RPMI7951 (cell line): ENCODE results near the gene DHRS11. TPM values are rescaled to one million over a fixed set of nuclear protein-coding genes. Genes with fewer than 3 reads are reported as not detected.

Experiments used
- DNase-seq: peaks from one replicate; pipeline ENCODE4 v3.0.0-alpha.2; 2012; ENCODE audit warnings: low read depth
- total RNA-seq: library from RNA; depleted of rRNA; stranded (reverse); fragments of >200 nt; shearing (Covaris generic); gene quantifications from 2 replicates; pipeline ENCODE4 v1.2.3, GENCODE V29; 2014; rRNA removed

The DHRS11 gene
- 11.2 and 12.4 TPM in 2 replicates for total RNA-seq

DNA sequence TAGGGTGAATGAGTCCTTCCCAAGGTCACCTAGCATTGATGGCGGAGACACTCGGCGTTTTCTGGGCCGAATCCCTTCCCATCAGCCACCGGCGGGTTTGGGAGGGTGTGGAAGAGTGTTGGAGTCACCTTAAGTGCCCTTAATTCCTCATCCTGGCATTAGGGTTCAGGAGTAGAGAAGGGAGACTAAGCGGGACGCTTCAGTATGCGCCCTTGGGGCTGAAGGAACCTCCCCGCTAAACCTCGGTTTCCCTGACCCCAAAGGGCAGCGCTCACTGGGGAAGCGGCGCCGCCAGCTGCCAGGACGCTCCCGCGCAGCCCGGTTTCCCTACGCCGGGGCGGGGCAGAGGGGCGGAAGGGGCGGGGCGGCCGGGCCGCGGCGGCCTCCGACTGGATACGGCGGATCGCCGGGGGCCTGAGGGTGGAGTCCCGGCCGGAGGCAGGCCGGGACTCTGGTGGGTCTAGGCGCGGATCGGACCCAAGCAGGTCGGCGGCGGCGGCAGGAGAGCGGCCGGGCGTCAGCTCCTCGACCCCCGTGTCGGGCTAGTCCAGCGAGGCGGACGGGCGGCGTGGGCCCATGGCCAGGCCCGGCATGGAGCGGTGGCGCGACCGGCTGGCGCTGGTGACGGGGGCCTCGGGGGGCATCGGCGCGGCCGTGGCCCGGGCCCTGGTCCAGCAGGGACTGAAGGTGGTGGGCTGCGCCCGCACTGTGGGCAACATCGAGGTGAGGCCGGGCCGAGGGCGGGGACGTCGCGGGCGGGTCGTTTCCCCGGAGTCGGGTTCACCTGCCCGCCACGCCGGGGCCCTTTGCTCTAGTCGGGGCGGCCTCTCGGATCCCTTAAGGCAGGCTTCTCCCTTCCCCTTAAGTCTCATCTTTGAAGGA lies at the start of gene DHRS11:
DHRS11 (plus strand) TSS at position 446 of the 882 bp plus-strand sequence; CDS start at position 577, 131 bp downstream.
- DNase-seq: peak; percentile 74

DNA sequence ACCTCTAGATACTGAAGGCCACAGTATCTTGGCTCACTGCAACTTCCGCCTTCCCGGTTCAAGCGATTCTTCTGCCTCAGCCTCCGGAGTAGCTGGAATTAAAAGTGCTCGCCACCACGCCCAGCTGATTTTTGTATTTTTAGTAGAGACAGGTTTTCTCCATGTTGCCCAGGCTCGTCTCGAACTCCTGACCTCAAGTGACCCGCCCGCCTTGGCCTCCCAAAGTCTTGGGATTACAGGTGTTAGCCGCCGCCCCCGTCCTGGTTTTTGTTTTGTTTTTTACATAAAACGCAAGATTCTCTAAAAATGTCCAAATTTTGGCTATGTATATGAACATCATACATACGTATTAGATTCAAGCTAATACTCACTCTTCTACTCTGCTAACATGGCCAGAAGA lies 48.9 kb upstream of the DHRS11 start:
- DNase-seq: no peak

GRCh38 chr17:36544044-36544306 lies 47.7 kb upstream of the DHRS11 start:
- peak; percentile 60 for DNase-seq

GRCh38 chr17:36544307-36545076 lies 47.2 kb upstream of the DHRS11 start, which contains the start of gene GGNBP2:
Gene GGNBP2 (plus strand): TSS chr17:36544919. CDS start chr17:36545725, 806 bp downstream.
- DNase-seq: peak; percentile 88

GRCh38 chr17:36545077-36545464 lies 46.6 kb upstream of the DHRS11 start:
- DNase-seq: no peak

GRCh38 chr17:36545465-36546417 lies 45.9 kb upstream of the DHRS11 start:
- peak; percentile 95 for DNase-seq

DNA sequence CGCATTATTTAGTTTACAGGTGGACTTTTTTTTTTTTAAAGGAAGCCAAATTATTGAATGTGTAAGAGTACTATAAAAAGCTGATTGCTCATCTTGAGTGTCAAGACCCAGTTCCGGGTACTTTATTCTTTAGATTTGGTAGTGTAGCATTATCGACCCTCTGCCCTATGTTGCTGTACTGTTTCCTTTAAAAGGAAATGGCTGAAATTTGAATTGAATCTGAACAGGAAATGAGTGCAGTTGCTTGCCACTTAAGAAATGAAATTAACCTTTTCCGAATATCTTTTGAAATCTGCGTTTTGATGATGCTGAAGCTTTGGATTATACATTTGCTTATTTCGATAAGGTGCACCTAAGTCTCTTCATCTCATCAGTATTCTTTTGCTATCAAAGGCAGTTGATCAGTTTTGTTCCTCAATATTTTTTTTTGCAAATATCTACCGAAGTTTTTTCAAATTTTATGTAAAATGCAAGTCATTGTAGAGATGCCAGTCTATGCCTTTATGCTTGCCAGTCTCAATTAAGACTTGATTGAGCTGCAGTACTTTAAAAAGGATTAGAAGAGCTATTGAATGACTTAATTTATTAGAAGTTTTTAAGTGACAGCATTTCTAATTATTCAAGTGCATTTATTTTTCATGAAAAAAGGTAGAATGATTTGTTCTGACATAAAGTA lies 45.1 kb upstream of the DHRS11 start:
- DNase-seq: no peak

GRCh38 chr17:36547776-36548175 lies 43.9 kb upstream of the DHRS11 start:
- no peak for DNase-seq

DNA sequence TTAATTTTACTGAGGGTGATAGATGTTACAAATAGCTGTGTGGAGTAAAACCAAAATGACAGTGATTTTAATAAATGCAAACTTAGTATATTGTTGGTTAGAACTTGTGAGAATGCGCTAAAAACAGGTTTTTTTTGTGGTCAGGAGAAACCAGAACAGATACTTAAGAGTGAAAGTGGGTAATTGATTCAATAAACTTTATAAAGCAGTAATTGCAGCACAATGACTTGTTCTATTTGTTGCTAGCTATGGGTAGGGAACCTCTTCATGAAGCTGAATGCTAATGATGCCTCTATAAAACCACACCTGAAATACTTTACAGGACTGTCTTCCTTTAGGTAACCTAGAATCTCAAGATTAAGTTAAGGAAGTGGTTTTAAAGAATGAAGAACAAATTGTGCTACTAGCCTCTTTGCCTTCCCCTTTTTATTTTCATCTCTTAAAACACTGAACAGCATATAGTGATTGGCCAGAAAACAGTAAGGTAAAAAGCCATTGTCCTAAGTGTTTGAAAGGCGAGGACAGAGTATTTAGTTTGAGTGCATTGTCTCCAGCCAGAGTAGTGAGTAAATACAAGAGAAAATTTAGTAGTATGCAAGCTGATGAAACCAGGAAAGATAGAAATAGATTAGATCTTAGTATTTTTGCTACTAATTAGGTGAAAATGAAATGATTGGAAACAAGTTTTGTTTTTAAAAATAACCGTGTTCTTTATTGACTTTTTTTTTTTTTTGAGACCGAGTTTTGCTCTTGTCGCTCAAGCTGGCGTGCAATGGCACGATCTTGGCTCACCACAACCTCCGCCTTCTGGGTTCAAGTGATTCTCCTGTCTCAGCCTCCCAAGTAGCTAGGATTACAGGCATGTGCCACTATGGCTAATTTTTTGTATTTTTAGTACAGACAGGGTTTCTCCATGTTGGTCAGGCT lies 40.9 kb upstream of the DHRS11 start:
- no peak for DNase-seq

- no peak for DNase-seq
Observed at GRCh38 chr17:36553459-36553858, 38.2 kb upstream of the DHRS11 start.

GRCh38 chr17:36566081-36566480 lies 25.6 kb upstream of the DHRS11 start:
- DNase-seq: no peak

GRCh38 chr17:36575028-36575427 lies 16.7 kb upstream of the DHRS11 start:
- no peak for DNase-seq

GRCh38 chr17:36576793-36577192 lies 14.9 kb upstream of the DHRS11 start:
- no peak for DNase-seq

DNA sequence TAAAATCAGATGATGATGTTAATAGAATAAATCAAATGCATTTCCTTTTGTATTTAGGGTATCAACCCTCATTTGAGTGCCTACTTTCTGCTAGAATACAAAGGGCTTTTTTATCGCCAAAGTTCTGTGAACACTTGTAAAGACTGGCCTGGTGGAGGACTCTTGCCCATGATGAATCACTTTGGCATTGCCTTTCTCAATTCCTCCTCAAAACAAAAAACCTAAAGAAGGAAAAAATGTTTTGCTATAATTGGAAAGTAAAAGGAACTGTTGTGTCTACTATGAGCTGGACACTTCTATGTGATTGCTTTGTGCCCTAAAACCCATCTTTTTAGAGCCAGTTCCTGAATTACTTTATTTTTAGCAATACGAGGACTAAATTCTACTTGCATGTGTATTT lies 13.0 kb upstream of the DHRS11 start:
- peak; percentile 28 for DNase-seq

- DNase-seq: no peak
Observed at GRCh38 chr17:36583787-36584186, 7.9 kb upstream of the DHRS11 start.

DNA sequence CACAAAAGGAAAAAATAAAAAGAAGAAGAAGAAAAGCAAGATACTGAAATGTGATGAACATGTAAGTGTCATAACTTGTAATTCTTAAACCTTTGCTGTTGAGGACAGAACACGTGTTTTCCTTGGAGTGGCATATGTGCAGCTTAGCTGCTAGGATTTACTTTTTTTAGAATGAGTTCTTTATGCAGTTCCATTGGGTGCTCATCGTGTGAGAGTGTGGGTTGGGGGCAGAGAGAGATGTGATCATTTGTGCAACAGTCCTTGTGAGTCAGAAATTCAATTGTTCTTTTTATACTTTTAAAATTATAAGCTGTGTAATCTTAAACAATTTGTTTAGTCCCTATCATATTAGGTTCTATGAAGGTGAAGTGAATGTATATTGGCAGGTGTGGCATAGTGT lies 5.5 kb upstream of the DHRS11 start:
- DNase-seq: no peak

- peak; percentile 22 for DNase-seq
Observed at GRCh38 chr17:36590082-36590481, 1.6 kb upstream of the DHRS11 start.

GRCh38 chr17:36592316-36592715 lies 637 bp downstream of the DHRS11 start:
- DNase-seq: peak; percentile 28

DNA sequence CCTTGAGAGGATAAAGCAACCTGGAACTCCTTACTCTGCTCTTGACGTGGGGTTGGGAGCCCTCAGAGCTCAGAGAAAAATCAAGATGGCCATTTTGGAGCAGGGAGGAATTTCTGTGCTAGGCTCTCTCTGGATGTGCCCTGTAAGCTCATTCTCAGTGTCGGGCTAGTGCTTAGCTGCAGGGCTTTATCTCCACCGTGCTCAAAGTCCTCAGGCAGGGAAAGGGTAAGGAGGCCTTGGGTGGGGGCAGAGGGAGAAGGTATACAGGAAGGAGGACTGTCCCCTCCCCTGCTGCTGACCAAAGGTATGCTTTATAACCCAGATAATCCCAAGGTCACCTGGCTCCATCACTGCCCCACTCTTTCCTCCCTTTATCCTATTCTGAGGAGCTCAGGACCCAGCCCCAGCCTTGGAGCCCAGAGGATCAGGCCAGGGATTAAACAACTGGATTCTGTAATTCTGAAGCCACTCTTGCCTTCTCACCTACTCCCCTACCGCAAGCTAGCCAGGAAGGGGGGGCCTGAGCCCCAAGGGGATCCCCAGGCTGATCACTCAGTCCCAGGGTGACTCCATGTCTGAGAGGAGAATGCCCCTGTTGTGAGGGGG lies 1.1 kb downstream of the DHRS11 start:
- DNase-seq: no peak
